ENCODE data around the gene MED9. TPM values are rescaled to one million over a fixed set of nuclear protein-coding genes. Genes with fewer than 3 reads are reported as not detected.

MED9 gene
- total RNA-seq, 2 experiments from 2014 or later: 21.8 to 27.5 TPM

- no peaks in the 10 kb centered on the region for H3K36me3 ChIP-seq (ENCODE audit: insufficient read depth, low read length)
- no peak overlapping the region for H3K4me2 ChIP-seq (ENCODE audit: low read length)
- no peaks in the 10 kb centered on the region for H3K79me2 ChIP-seq (ENCODE audit: insufficient read depth, low read depth, low read length)
- ChIA-PET POLR2A (no interaction called here), CTCF (ENCODE audit: unreplicated experiment) (no interaction called here)
- no peaks in the 10 kb centered on the region for H3K4me1 ChIP-seq (ENCODE audit: insufficient read depth, low read length, poor library complexity, severe bottlenecking)
- no peak overlapping the region for H3K27ac ChIP-seq (ENCODE audit: low read depth, low read length, poor library complexity, severe bottlenecking)
- TF ChIP-seq, protein P1, sequence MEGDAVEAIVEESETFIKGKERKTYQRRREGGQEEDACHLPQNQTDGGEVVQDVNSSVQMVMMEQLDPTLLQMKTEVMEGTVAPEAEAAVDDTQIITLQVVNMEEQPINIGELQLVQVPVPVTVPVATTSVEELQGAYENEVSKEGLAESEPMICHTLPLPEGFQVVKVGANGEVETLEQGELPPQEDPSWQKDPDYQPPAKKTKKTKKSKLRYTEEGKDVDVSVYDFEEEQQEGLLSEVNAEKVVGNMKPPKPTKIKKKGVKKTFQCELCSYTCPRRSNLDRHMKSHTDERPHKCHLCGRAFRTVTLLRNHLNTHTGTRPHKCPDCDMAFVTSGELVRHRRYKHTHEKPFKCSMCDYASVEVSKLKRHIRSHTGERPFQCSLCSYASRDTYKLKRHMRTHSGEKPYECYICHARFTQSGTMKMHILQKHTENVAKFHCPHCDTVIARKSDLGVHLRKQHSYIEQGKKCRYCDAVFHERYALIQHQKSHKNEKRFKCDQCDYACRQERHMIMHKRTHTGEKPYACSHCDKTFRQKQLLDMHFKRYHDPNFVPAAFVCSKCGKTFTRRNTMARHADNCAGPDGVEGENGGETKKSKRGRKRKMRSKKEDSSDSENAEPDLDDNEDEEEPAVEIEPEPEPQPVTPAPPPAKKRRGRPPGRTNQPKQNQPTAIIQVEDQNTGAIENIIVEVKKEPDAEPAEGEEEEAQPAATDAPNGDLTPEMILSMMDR (conservative IDR thresholded peaks at IDR 0.05; ENCODE audit: low read length): no peak
- no peak for TF ChIP-seq EZH2phosphoT487 (IDR thresholded peaks at IDR 0.05; ENCODE audit: borderline replicate concordance, low read depth, low read length)
- intact Hi-C loops (cut with micrococcal nuclease; ENCODE audit: unreplicated experiment): no loop called here
- no TSS peak for BruUV-seq (replicated peaks)
- H3K4me3 ChIP-seq (ENCODE audit: low read depth, low read length, poor library complexity, severe bottlenecking): no peak overlapping the region
- DNase-seq (ENCODE audit: low spot score): no peak
- H4K20me1 ChIP-seq (ENCODE audit: insufficient read depth, low read length): no peaks in the 10 kb centered on the region
- no peak overlapping the region for H2AFZ ChIP-seq (ENCODE audit: low read length)
- H3K9me3 ChIP-seq (ENCODE audit: low read length): peaks cover under 1% of the 10 kb centered on the region; the same call in 1 of the 2 replicates
- H3K9me2 ChIP-seq (ENCODE audit: insufficient read depth, low read length): no peaks in the 10 kb centered on the region
Observed at GRCh38 chr17:17435323-17435722, 41.5 kb upstream of the MED9 start.

DNA sequence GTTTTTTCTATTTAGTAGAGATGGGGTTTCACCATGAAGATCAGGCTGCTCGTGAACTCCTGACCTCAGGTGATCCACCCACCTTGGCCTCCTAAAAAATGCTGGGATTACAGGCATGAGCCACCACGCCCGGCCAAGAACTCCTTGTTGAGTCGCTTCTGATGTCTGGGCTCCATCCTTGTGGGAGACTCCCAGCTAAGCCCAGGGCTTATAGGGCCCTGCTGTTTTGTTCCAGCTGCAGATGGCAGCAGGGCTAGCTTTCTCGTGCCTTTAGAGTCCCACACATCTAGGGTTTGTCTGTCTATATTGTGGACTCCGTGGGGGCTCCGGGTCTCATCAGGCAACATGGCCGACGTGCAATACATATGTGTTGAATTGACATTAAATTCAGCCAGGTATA, 39.3 kb upstream of the MED9 start:
- Histone ChIP-seq H3K9me3 (ENCODE audit: low read length) (no peaks in the 10 kb centered on the region), H3K79me2 (ENCODE audit: insufficient read depth, low read depth, low read length) (no peaks in the 10 kb centered on the region), H3K27ac (ENCODE audit: low read depth, low read length, poor library complexity, severe bottlenecking) (no peak overlapping the region), H3K4me3 (ENCODE audit: low read depth, low read length, poor library complexity, severe bottlenecking) (no peak overlapping the region), H2AFZ (ENCODE audit: low read length) (no peak overlapping the region), H3K36me3 (ENCODE audit: insufficient read depth, low read length) (no peaks in the 10 kb centered on the region), H3K9me2 (ENCODE audit: insufficient read depth, low read length) (no peaks in the 10 kb centered on the region), H4K20me1 (ENCODE audit: insufficient read depth, low read length) (no peaks in the 10 kb centered on the region), H3K4me2 (ENCODE audit: low read length) (no peak overlapping the region), H3K4me1 (ENCODE audit: insufficient read depth, low read length, poor library complexity, severe bottlenecking) (no peaks in the 10 kb centered on the region)
- BruUV-seq (replicated peaks): no TSS peak
- intact Hi-C loops (cut with micrococcal nuclease; ENCODE audit: unreplicated experiment): no loop called here
- TF ChIP-seq EZH2phosphoT487 (IDR thresholded peaks at IDR 0.05; ENCODE audit: borderline replicate concordance, low read depth, low read length): no peak
- TF ChIP-seq, protein P1 (conservative IDR thresholded peaks at IDR 0.05; ENCODE audit: low read length): no peak
- CTCF ChIA-PET (ENCODE audit: unreplicated experiment): interaction anchor here (0.5 kb wide), 1 partner anchor 68 kb away, joined by 4 read pairs; no protein-coding TSS in a partner anchor
- DNase-seq (ENCODE audit: low spot score): no peak
- POLR2A ChIA-PET: no interaction called here

DNA sequence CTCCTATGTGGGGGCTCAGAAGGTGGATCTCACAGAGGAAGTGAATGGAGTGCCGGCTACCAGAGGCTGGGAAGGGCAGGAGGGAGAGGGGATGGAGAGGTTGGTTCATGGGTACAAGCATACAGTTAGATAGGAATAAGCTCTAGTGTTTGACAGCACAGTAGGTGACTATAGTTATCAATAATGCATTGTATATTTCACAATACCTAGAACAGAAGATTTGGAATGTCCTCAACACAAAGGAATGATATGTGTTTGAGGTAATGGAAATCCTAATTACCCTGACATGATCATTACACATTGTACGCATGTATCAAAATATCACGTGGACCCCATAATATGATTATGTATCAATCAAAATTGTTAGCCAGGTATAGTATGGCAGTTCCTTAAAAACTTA, 38.9 kb upstream of the MED9 start:
- no peaks in the 10 kb centered on the region for H3K9me2 ChIP-seq (ENCODE audit: insufficient read depth, low read length)
- BruUV-seq (replicated peaks): no TSS peak
- ChIA-PET CTCF (ENCODE audit: unreplicated experiment) (interaction anchor here (0.5 kb wide), 1 partner anchor 68 kb away, joined by 4 read pairs; no protein-coding TSS in a partner anchor), POLR2A (no interaction called here)
- H3K4me3 ChIP-seq (ENCODE audit: low read depth, low read length, poor library complexity, severe bottlenecking): no peak overlapping the region
- no peaks in the 10 kb centered on the region for H3K36me3 ChIP-seq (ENCODE audit: insufficient read depth, low read length)
- intact Hi-C loops (cut with micrococcal nuclease; ENCODE audit: unreplicated experiment): no loop called here
- H3K79me2 ChIP-seq (ENCODE audit: insufficient read depth, low read depth, low read length): no peaks in the 10 kb centered on the region
- no peaks in the 10 kb centered on the region for H3K9me3 ChIP-seq (ENCODE audit: low read length)
- DNase-seq (ENCODE audit: low spot score): no peak
- H3K4me2 ChIP-seq (ENCODE audit: low read length): no peak overlapping the region
- no peak for TF ChIP-seq EZH2phosphoT487 (IDR thresholded peaks at IDR 0.05; ENCODE audit: borderline replicate concordance, low read depth, low read length)
- TF ChIP-seq, protein P1 (conservative IDR thresholded peaks at IDR 0.05; ENCODE audit: low read length): no peak
- no peaks in the 10 kb centered on the region for H3K4me1 ChIP-seq (ENCODE audit: insufficient read depth, low read length, poor library complexity, severe bottlenecking)
- H3K27ac ChIP-seq (ENCODE audit: low read depth, low read length, poor library complexity, severe bottlenecking): no peak overlapping the region
- no peaks in the 10 kb centered on the region for H4K20me1 ChIP-seq (ENCODE audit: insufficient read depth, low read length)
- no peak overlapping the region for H2AFZ ChIP-seq (ENCODE audit: low read length)

Measured in OCI-LY7 (cell line).